HUDEP-2 (cell line): ENCODE measurements around the gene CCNQ.
A peak's percentile ranks its signal among the peaks of the same experiment; 100 is the strongest.

Experiments
- DNase-seq, 76 experiments: peaks; one replicate each; lab custom pipeline; 2025; ENCODE audit not compliant: unreplicated experiment in 76 of 76; lab: John Stamatoyannopoulos, UW

CCNQ gene

GRCh38 chrX:153599192-153600031 lies 473 bp upstream of the CCNQ start:
- DNase-seq = peak in 72 of 76 experiments; percentile 3 to 87 (median 74)

DNA sequence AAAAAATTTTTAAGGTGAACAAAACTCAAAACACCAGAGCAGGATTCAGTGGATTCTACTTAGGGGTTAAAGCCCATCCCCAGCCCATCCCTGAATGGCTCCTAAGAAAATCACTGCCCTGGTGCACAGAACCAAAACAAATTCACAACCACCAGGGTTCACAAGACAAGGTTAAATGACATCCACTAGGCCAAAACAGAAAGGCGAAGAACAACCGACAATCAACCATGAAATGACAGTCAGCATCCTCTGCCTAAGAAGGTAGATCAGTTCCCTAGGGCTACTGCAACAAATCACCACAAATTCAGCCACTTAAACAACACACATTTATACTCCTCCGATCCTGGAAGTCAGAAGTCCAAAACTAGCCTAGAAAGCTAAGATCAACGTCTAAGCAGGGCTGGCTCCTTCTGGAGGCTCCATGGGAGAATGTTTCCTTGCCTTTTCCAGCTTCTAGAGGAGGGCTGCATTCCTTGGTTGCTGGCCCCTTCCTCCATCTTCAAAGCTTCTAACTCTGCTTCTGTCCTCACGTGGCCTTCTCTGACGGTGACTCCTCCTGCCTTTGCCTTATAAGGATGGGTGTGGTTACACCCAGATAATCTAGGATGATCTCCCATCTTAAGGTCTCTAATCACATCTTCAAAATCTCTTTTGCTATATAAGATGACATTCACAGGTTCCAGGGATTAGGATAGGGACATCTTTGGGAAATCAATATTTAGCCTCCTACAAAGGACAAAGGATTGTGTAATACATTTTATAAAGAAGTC lies 1.8 kb downstream of the CCNQ start:
- no peak for DNase-seq

DNA sequence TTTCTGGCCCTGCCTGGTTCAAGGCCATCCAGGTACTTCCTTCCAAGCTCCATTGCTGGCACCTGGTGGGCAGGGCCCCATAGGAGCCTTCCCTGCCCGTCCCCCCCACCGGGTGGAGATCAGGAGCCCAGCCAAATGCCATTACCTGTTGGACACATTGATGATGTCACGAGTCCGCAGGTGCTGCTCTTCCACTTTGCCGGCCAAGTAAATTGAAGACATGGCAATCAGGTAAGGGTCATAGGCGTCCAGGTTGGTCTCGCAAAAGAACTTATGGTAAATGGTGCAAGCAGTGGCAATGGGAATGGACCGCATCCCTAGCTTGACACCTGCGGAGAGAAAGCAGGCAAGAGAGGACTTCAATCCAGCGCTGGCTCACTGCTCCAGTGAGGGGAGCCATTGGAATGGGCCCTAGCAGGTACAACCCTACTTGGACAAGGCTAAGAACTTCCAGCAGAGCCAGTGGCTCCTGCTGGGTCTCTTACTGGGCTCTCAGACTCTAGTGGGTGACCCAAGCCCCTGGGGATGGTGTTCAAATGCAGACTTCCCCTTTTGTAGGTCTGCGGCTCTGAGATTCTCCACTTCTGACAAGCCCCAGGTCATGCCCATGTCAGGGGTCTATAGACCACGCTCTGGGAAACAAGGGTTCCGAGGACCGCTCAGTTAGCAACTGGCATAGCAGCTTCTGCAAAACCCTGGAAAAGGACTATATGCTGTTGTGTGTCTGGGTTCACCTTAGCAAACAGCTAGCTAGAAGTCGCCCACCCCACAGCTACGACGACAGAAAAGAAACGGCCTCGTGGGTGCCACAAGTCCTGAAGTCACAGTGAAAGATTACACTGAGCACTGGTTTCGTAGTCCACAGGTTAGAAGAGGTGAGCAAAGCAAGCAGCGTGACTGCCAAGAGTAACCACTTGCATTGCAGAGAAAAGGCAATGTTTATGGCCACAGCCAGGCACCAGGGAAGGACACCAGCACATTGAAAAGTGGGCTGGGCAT lies 2.8 kb downstream of the CCNQ start:
- DNase-seq = no peak

GRCh38 chrX:153595387-153595786 lies 3.6 kb downstream of the CCNQ start:
- no peak for DNase-seq

- no peak for DNase-seq
These were observed 5.0 kb downstream of the CCNQ start for GRCh38 chrX:153593811-153594500.

GRCh38 chrX:153592966-153593688 lies 5.8 kb downstream of the CCNQ start:
- DNase-seq = no peak

- DNase-seq = no peak
These were observed 6.7 kb downstream of the CCNQ start for GRCh38 chrX:153592091-153592833.

- no peak for DNase-seq
These were observed 7.7 kb downstream of the CCNQ start for GRCh38 chrX:153590961-153591956.

DNA sequence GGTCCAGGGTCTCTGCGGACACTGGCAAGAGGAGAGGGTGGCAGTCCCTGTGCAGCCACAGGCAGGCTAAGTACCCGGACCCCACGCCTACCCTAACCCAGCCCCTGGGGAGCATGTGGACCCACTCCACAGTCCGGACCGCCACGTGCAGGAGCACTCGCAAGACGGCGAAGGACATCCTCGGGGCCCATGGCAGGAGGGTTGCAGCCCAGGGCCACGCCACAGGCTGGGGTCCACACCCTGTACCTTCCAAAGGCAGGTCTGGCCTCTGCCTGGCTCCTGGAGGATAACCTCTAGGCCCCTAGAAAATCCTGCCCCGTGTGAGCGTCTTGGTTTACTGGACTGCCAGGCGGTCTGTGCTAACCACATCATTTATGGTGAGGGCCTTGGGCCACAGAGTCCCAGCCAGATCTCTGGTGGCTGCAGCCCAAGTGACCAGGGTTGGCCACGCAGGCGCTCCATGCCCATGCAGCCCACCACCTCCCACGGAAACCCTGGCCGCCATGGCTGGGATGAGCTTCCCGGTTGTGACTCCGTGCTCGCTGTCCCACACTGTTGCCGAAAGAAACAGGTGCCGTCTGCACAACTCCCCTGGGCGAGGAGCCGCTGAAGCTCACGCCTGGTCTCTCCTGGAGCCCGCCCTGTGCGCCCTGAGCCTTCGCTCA lies 10.0 kb downstream of the CCNQ start:
- DNase-seq = no peak

- DNase-seq = no peak
These were observed 10.7 kb downstream of the CCNQ start for GRCh38 chrX:153588021-153588781.

GRCh38 chrX:153587342-153587741 lies 11.6 kb downstream of the CCNQ start:
- DNase-seq = no peak

DNA sequence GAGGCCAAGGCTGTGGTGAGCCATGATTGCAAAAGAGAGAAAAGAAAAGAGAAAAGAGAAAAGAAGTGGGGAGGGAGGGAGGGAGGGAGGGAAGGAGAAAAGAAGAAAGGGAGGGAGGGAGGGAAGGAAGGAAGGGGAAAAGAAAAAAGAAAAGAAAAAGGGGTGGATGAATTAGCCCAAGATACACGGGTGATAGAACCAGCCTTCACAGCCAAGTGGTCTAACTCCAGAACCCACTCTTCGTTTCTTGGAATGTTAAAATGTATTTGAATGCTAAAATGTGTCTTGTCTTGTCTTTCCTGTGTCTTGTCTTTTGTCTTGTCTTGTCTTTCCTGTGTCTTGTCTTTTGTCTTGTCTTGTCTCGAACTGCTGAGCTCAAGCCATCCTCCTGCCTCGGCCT lies 13.1 kb downstream of the CCNQ start:
- DNase-seq = no peak

DNA sequence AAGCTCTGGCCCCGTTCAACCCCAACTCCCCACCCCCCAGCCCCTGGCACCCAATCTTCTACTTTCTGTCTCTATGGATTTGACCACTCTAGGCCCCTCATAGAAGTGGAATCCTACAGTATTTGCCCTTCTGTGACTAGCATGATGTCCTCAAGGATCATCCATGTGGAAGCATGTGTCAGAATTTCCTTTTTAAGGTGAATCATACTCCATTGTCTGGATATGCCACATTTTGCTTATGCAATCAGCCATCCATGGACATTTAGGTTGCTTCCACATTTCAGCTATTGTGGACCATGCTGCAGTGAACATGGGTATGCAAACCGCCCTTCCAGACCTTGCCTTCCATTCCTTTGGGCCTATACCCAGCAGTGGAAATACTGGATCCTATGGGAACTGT lies 15.5 kb downstream of the CCNQ start:
- no peak for DNase-seq

- no peak for DNase-seq
These were observed 16.0 kb downstream of the CCNQ start for GRCh38 chrX:153582896-153583295.

DNA sequence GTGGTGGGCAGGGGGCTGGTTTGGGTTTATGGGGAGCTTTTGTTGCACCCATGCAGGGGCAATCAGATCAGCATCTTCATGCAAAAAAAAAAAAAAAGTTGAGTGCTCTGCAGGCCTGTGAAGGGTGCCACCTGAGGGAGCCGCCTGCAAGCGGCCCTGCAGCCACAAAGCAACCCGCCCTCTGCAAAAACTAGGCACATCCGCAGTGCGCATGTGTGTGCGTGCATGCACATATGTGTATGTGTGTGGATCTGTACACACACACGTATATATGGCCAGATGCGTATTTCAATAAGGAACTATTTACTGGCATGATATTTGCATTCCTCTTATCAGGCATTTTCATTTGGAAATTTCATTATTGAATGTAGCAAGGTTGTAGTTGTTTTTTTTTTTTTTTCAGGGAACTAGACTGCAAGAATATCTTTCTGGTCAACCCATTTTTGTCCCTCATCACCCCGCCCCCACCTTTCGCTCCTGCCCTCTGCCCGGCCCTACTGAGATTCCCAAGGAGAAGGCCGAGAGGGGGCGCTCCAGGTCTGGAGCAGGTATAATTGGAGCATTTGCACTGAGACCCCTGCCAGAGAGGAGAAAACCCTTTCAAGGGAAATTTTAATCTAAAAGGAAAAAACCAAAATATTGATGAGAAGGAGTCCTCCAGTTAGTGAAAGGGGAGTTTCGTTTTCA lies 18.1 kb downstream of the CCNQ start:
- DNase-seq = no peak

- no peak for DNase-seq
These were observed 20.1 kb downstream of the CCNQ start for GRCh38 chrX:153578889-153579288.
